Measurements from ENCODE around the gene SLC22A13. TPM values are rescaled to one million over a fixed set of nuclear protein-coding genes. Genes with fewer than 3 reads are reported as not detected.

SLC22A13 gene
- total RNA-seq, 4 donors from 2014 or later: 0.48 to 0.76 TPM; not detected in 2

GRCh38 chr3:38267662-38268061 lies 2.0 kb downstream of the SLC22A13 start:
- no peak overlapping the region for H3K27ac ChIP-seq
- no peaks in the 10 kb centered on the region for H3K9me3 ChIP-seq
- peaks cover 0 to 10% (median 4%) of the 10 kb centered on the region in 3 donors for H3K4me1 ChIP-seq
- no peak for DNase-seq
- intact Hi-C loops (cut with DNase I): no loop called here
- no peak overlapping the region for H3K4me3 ChIP-seq
- no peak for TF ChIP-seq POLR2A (IDR thresholded peaks at IDR 0.05)
- H3K27me3 ChIP-seq: no peaks in the 10 kb centered on the region
- 83% methylated on average over 1 to 2 of the region's 2 CpGs for WGBS, 2 donors
- peaks cover 0 to 4% (median 0%) of the 10 kb centered on the region in 3 donors for H3K36me3 ChIP-seq

- Histone ChIP-seq H3K36me3 (peaks cover 0 to 4% (median 0%) of the 10 kb centered on the region in 3 donors), H3K9me3 (no peaks in the 10 kb centered on the region), H3K4me1 (peaks cover 0 to 10% (median 4%) of the 10 kb centered on the region in 3 donors), H3K27ac (no peak overlapping the region), H3K4me3 (no peak overlapping the region), H3K27me3 (no peaks in the 10 kb centered on the region)
- intact Hi-C loops (cut with DNase I): no loop called here
- TF ChIP-seq CTCF (IDR thresholded peaks at IDR 0.05) (no peak), POLR2A (IDR thresholded peaks at IDR 0.05) (no peak)
- 75 to 79% methylated on average over 5 of the region's 5 CpGs for WGBS, 2 donors
- DNase-seq: no peak
Observed at GRCh38 chr3:38268087-38268486, 2.5 kb downstream of the SLC22A13 start.

- H3K27me3 ChIP-seq: no peaks in the 10 kb centered on the region
- H3K27ac ChIP-seq: no peak overlapping the region
- TF ChIP-seq CTCF (IDR thresholded peaks at IDR 0.05): no peak
- TF ChIP-seq POLR2A (IDR thresholded peaks at IDR 0.05): no peak
- WGBS, 2 donors: 70 to 87% methylated on average over 1 of the region's 1 CpG
- peaks cover 0 to 4% (median 0%) of the 10 kb centered on the region in 3 donors for H3K36me3 ChIP-seq
- H3K4me1 ChIP-seq: peaks cover 0 to 10% (median 4%) of the 10 kb centered on the region in 3 donors
- H3K4me3 ChIP-seq: no peak overlapping the region
- H3K9me3 ChIP-seq: no peaks in the 10 kb centered on the region
- no peak for DNase-seq
- intact Hi-C loops (cut with DNase I): no loop called here
Observed at GRCh38 chr3:38268522-38268921, 2.9 kb downstream of the SLC22A13 start.

GRCh38 chr3:38270606-38271005 lies 5.0 kb downstream of the SLC22A13 start:
- WGBS, 2 donors: 90 to 94% methylated on average over 3 of the region's 3 CpGs
- intact Hi-C loops (cut with DNase I): no loop called here
- Histone ChIP-seq H3K9me3 (no peaks in the 10 kb centered on the region), H3K4me3 (no peak overlapping the region), H3K27ac (no peak overlapping the region), H3K36me3 (peaks cover 0 to 21% (median 0%) of the 10 kb centered on the region in 3 donors), H3K27me3 (no peaks in the 10 kb centered on the region), H3K4me1 (no peaks in the 10 kb centered on the region)
- DNase-seq: no peak
- TF ChIP-seq CTCF (IDR thresholded peaks at IDR 0.05) (no peak), POLR2A (IDR thresholded peaks at IDR 0.05) (no peak)

GRCh38 chr3:38271553-38271952 lies 5.9 kb downstream of the SLC22A13 start:
- no peak overlapping the region for H3K27ac ChIP-seq
- TF ChIP-seq POLR2A (IDR thresholded peaks at IDR 0.05) (no peak), CTCF (IDR thresholded peaks at IDR 0.05) (no peak)
- no peak for DNase-seq
- intact Hi-C loops (cut with DNase I): no loop called here
- no peaks in the 10 kb centered on the region for H3K27me3 ChIP-seq
- no peaks in the 10 kb centered on the region for H3K4me1 ChIP-seq
- H3K36me3 ChIP-seq: peaks cover 0 to 26% (median 0%) of the 10 kb centered on the region in 3 donors
- H3K9me3 ChIP-seq: no peaks in the 10 kb centered on the region
- WGBS, 2 donors: 78 to 93% methylated on average over 4 to 5 of the region's 5 CpGs
- H3K4me3 ChIP-seq: no peak overlapping the region

Data from esophagus squamous epithelium (tissue), 5 donors.